HK-2 (cell line): ENCODE data around the gene TMEM50B.
"Not testable (repeated sequence)": the region's sequence is repeated elsewhere in the genome, so short reads cannot be mapped to it uniquely, and the experiment has no call there.

ENCODE experiments used
- DNase-seq: peaks from one replicate; pipeline ENCODE4 v3.0.0-alpha.2; 2018; ENCODE audit not compliant: unreplicated experiment

TMEM50B gene

GRCh38 chr21:33428669-33429068, 51.1 kb downstream of the TMEM50B start:
- DNase-seq, result no peak

- no peak for DNase-seq
These were observed 52.7 kb downstream of the TMEM50B start for GRCh38 chr21:33427051-33427450.

GRCh38 chr21:33425825-33426224, 53.9 kb downstream of the TMEM50B start:
- DNase-seq, result no peak

- DNase-seq, result no peak
These were observed 55.6 kb downstream of the TMEM50B start for GRCh38 chr21:33424214-33424613.

GRCh38 chr21:33421713-33422393, 57.9 kb downstream of the TMEM50B start:
- no peak for DNase-seq

- no peak for DNase-seq
These were observed 60.1 kb downstream of the TMEM50B start for GRCh38 chr21:33419538-33420123.

GRCh38 chr21:33418691-33419090, 61.1 kb downstream of the TMEM50B start:
- no peak for DNase-seq

- no peak for DNase-seq
These were observed 64.8 kb downstream of the TMEM50B start for GRCh38 chr21:33414926-33415325.

GRCh38 chr21:33414068-33414467, 65.7 kb downstream of the TMEM50B start:
- DNase-seq, result no peak

GRCh38 chr21:33412832-33413519, 66.8 kb downstream of the TMEM50B start:
- no peak for DNase-seq

GRCh38 chr21:33412439-33412831, 67.3 kb downstream of the TMEM50B start:
- DNase-seq, result not testable (repeated sequence)

GRCh38 chr21:33411949-33412430, 67.8 kb downstream of the TMEM50B start:
- no peak for DNase-seq

- no peak for DNase-seq
These were observed 73.3 kb downstream of the TMEM50B start for GRCh38 chr21:33406493-33406892.

- peak; percentile 51 for DNase-seq
These were observed 75.8 kb downstream of the TMEM50B start for GRCh38 chr21:33403786-33404585.

- no peak for DNase-seq
These were observed 76.5 kb downstream of the TMEM50B start, which contains the start of gene IFNGR2 for GRCh38 chr21:33403128-33403785. IFNGR2 (plus strand) TSS chr21:33403413; CDS start chr21:33403544, 131 bp downstream.

GRCh38 chr21:33402001-33402979, 77.5 kb downstream of the TMEM50B start:
- no peak for DNase-seq

GRCh38 chr21:33401630-33401992, 78.2 kb downstream of the TMEM50B start:
- DNase-seq, result no peak
